Neural progenitor cell (in vitro differentiated cells): ENCODE measurements around the gene AKAP5. TPM values are rescaled to one million over a fixed set of nuclear protein-coding genes. Genes with fewer than 3 reads are reported as not detected.

Experiments used
- DNase-seq: peaks from one replicate; pipeline ENCODE4 v3.0.0-alpha.2; 2016; ENCODE audit warnings: low spot score
- H2AFZ ChIP-seq: fragments of 200-600 bp; sonication (generic); replicated peaks from 2 replicates; pipeline ENCODE4 v1.6.1; 2016; ENCODE audit warnings: antibody characterized with exemption
- H3F3A ChIP-seq: fragments of 200-600 bp; sonication (generic); 2 replicates; pipeline ENCODE4 v1.6.1; 2016; ENCODE audit warnings: antibody characterized with exemption, low read depth
- H3K27ac ChIP-seq: fragments of 200-600 bp; sonication (generic); 2 replicates; pipeline ENCODE4 v1.5.1; 2016; ENCODE audit warnings: mild to moderate bottlenecking
- H3K27me3 ChIP-seq: fragments of 200-600 bp; sonication (generic); 2 replicates; pipeline ENCODE4 v1.6.1; 2016; ENCODE audit warnings: mild to moderate bottlenecking, moderate library complexity
- H3K36me3 ChIP-seq: fragments of 200-600 bp; sonication (generic); 2 replicates; pipeline ENCODE4 v1.5.1; 2016
- H3K4me1 ChIP-seq: fragments of 200-600 bp; sonication (generic); 2 replicates; pipeline ENCODE4 v1.6.1; 2016; ENCODE audit warnings: mixed run types
- H3K4me2 ChIP-seq: fragments of 200-600 bp; sonication (generic); 2 replicates; pipeline ENCODE4 v1.6.1; 2016
- H3K4me3 ChIP-seq: fragments of 200-600 bp; sonication (generic); 2 replicates; pipeline ENCODE4 v1.5.1; 2016
- H3K79me2 ChIP-seq: fragments of 200-600 bp; sonication (generic); 2 replicates; pipeline ENCODE4 v1.6.1; 2016; ENCODE audit warnings: low read depth
- H3K9ac ChIP-seq: fragments of 200-600 bp; sonication (generic); 2 replicates; pipeline ENCODE4 v1.6.1; 2016
- H3K9me3 ChIP-seq: fragments of 200-600 bp; sonication (generic); 2 replicates; pipeline ENCODE4 v1.5.1; 2016; ENCODE audit warnings: low read depth
- H4K20me1 ChIP-seq: fragments of 200-600 bp; sonication (generic); 2 replicates; pipeline ENCODE4 v1.6.1; 2016; ENCODE audit warnings: low read depth
- H3K27ac Mint-ChIP-seq: 3 replicates; pipeline ENCODE4 v1.8.0; 2021; ENCODE audit warnings: mixed read lengths
- H3K27me3 Mint-ChIP-seq: 2 replicates; pipeline ENCODE4 v1.8.0; 2022; ENCODE audit warnings: low read depth, mild to moderate bottlenecking, inconsistent platforms, moderate library complexity, mixed read lengths; ENCODE audit not compliant: insufficient read depth
- H3K36me3 Mint-ChIP-seq: 3 replicates; pipeline ENCODE4 v1.8.0; 2021; ENCODE audit warnings: mixed read lengths
- H3K4me1 Mint-ChIP-seq: 3 replicates; pipeline ENCODE4 v1.8.0; 2021; ENCODE audit warnings: mixed read lengths
- H3K4me3 Mint-ChIP-seq: 3 replicates; pipeline ENCODE4 v1.8.0; 2021; ENCODE audit warnings: mild to moderate bottlenecking, moderate library complexity, mixed read lengths
- H3K9me3 Mint-ChIP-seq: 3 replicates; pipeline ENCODE4 v1.8.0; 2020; ENCODE audit warnings: mixed read lengths
- CTCF ChIP-seq: fragments of 200-600 bp; sonication (generic); IDR thresholded peaks from 2 replicates; pipeline ENCODE4 v1.5.1; 2017; ENCODE audit warnings: antibody characterized with exemption, mild to moderate bottlenecking
- EZH2 ChIP-seq: fragments of 200-600 bp; sonication (generic); IDR thresholded peaks from 2 replicates; pipeline ENCODE4 v1.6.1; 2017; ENCODE audit warnings: antibody characterized with exemption, mild to moderate bottlenecking, moderate library complexity
- EZH2phosphoT487 ChIP-seq: fragments of 200-600 bp; sonication (generic); IDR thresholded peaks from 2 replicates; pipeline ENCODE4 v1.6.1; 2017; ENCODE audit warnings: antibody characterized with exemption
- total RNA-seq: library from RNA; depleted of rRNA; stranded (reverse); fragments of >200 nt; gene quantifications from 2 replicates; pipeline ENCODE4 v1.2.3, GENCODE V29; 2015; ENCODE audit warnings: low replicate concordance

Gene AKAP5
- total RNA-seq, 1 donor from 2014 or later = 3.2 TPM

GRCh38 chr14:64491637-64492036 lies 26.3 kb downstream of the AKAP5 start:
- peaks cover 12% of the 10 kb centered on the region for H3K36me3 Mint-ChIP-seq
- H3K27ac ChIP-seq = no peak overlapping the region
- TF ChIP-seq EZH2phosphoT487 (no peak), EZH2 (no peak), CTCF (no peak)
- peaks cover 19% of the 10 kb centered on the region for H4K20me1 ChIP-seq
- peaks cover 5% of the 10 kb centered on the region for H3K79me2 ChIP-seq
- H3F3A ChIP-seq = no peaks in the 10 kb centered on the region
- no peaks in the 10 kb centered on the region for H3K27me3 ChIP-seq
- H3K4me1 ChIP-seq = no peaks in the 10 kb centered on the region
- no peak overlapping the region for H3K27ac Mint-ChIP-seq
- H3K27me3 Mint-ChIP-seq = no peaks in the 10 kb centered on the region
- no peaks in the 10 kb centered on the region for H3K9me3 ChIP-seq
- H3K9ac ChIP-seq = no peak overlapping the region
- no peak overlapping the region for H3K4me2 ChIP-seq
- H3K4me3 Mint-ChIP-seq = no peak overlapping the region
- H3K36me3 ChIP-seq = peaks cover 5% of the 10 kb centered on the region
- peaks cover 2% of the 10 kb centered on the region for H3K4me1 Mint-ChIP-seq
- H2AFZ ChIP-seq = no peak overlapping the region
- H3K4me3 ChIP-seq = no peak overlapping the region
- DNase-seq = no peak
- no peaks in the 10 kb centered on the region for H3K9me3 Mint-ChIP-seq

GRCh38 chr14:64493455-64493854 lies 28.2 kb downstream of the AKAP5 start:
- no peak overlapping the region for H3K4me3 ChIP-seq
- TF ChIP-seq EZH2phosphoT487 = no peak
- no peaks in the 10 kb centered on the region for H3K27me3 ChIP-seq
- Mint-ChIP-seq H3K36me3 (peaks cover 2% of the 10 kb centered on the region), H3K4me1 (peaks cover 2% of the 10 kb centered on the region), H3K27ac (no peak overlapping the region), H3K4me3 (no peak overlapping the region), H3K9me3 (no peaks in the 10 kb centered on the region), H3K27me3 (no peaks in the 10 kb centered on the region)
- H3K79me2 ChIP-seq = peaks cover 21% of the 10 kb centered on the region
- H3F3A ChIP-seq = no peaks in the 10 kb centered on the region
- no peak overlapping the region for H3K27ac ChIP-seq
- peaks cover 19% of the 10 kb centered on the region for H4K20me1 ChIP-seq
- H3K9me3 ChIP-seq = no peaks in the 10 kb centered on the region
- H3K4me2 ChIP-seq = no peak overlapping the region
- DNase-seq = no peak
- no peaks in the 10 kb centered on the region for H3K4me1 ChIP-seq
- no peak overlapping the region for H3K9ac ChIP-seq
- H3K36me3 ChIP-seq = peaks cover 5% of the 10 kb centered on the region
- H2AFZ ChIP-seq = no peak overlapping the region

GRCh38 chr14:64495252-64495651 lies 30.0 kb downstream of the AKAP5 start:
- no peak for DNase-seq
- TF ChIP-seq EZH2 (no peak), CTCF (no peak), EZH2phosphoT487 (no peak)
- no peak overlapping the region for H3K4me3 ChIP-seq
- no peaks in the 10 kb centered on the region for H3K9me3 Mint-ChIP-seq
- peaks cover 2% of the 10 kb centered on the region for H3K4me1 Mint-ChIP-seq
- no peak overlapping the region for H3K27ac ChIP-seq
- H3K27me3 ChIP-seq = no peaks in the 10 kb centered on the region
- H3K27ac Mint-ChIP-seq = no peak overlapping the region
- H3K79me2 ChIP-seq = peaks cover 37% of the 10 kb centered on the region
- H3K27me3 Mint-ChIP-seq = no peaks in the 10 kb centered on the region
- H3K36me3 ChIP-seq = no peaks in the 10 kb centered on the region
- H3K9me3 ChIP-seq = no peaks in the 10 kb centered on the region
- H3F3A ChIP-seq = no peaks in the 10 kb centered on the region
- no peaks in the 10 kb centered on the region for H3K4me1 ChIP-seq
- H2AFZ ChIP-seq = no peak overlapping the region
- H4K20me1 ChIP-seq = peaks cover 19% of the 10 kb centered on the region
- H3K9ac ChIP-seq = no peak overlapping the region
- H3K36me3 Mint-ChIP-seq = peaks cover 3% of the 10 kb centered on the region
- H3K4me2 ChIP-seq = no peak overlapping the region
- H3K4me3 Mint-ChIP-seq = no peak overlapping the region

GRCh38 chr14:64496764-64497163 lies 31.5 kb downstream of the AKAP5 start:
- Mint-ChIP-seq H3K27me3 (no peaks in the 10 kb centered on the region), H3K9me3 (no peaks in the 10 kb centered on the region), H3K4me3 (no peak overlapping the region), H3K27ac (no peak overlapping the region), H3K4me1 (peaks cover 5% of the 10 kb centered on the region), H3K36me3 (peaks cover 3% of the 10 kb centered on the region)
- Histone ChIP-seq H3K27me3 (no peaks in the 10 kb centered on the region), H3K9ac (no peak overlapping the region), H3K27ac (no peak overlapping the region), H3K4me1 (peaks cover 7% of the 10 kb centered on the region), H3K36me3 (no peaks in the 10 kb centered on the region), H3K4me3 (no peak overlapping the region), H3F3A (no peaks in the 10 kb centered on the region), H3K79me2 (peaks cover 52% of the 10 kb centered on the region), H3K4me2 (no peak overlapping the region), H3K9me3 (no peaks in the 10 kb centered on the region), H2AFZ (no peak overlapping the region), H4K20me1 (peaks cover 11% of the 10 kb centered on the region)
- TF ChIP-seq EZH2 (no peak), EZH2phosphoT487 (no peak)
- DNase-seq = no peak
